HPDE6-E6E7 (cell line): ENCODE data around the gene AGBL3.

Source experiments
- DNase-seq: peaks from one replicate; pipeline ENCODE4 v3.0.0; 2011; ENCODE audit warnings: missing footprints; ENCODE audit errors: extremely low spot score

AGBL3 gene

GRCh38 chr7:134986363-134987251, at the start of gene AGBL3:
TSS of gene AGBL3 (plus strand) at chr7:134986508. CDS start at chr7:134987934, 1,426 bp downstream.
- peak; percentile 94 for DNase-seq

DNA sequence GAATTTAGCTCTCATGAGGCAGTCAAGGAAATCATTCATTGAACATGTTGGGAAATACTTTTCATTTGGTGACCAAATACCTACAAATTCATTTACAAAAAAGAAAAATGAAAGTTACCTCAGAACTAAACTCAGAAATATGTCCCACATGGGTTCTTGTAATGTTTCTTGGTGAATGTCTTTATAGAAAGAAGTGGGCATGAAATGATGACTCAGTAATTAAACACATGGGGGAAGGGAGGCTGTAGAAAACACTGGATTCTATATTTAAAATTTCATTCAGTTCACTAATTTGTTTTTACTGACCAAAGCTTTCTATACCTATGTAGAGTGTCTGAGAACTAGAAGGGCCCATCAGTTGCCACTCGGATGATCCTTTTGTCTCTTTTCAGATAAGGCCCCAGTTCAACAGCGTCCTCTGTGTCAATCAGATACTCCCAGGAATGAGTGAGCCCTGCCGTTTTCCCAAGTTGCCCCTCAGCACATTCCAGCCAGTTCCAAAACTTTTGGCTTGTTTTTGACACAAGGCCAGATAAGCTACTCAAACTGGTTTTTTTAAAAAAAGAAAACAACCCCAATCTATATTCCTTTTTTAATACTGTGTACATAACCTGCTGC, 49.3 kb upstream of the AGBL3 start:
- no peak for DNase-seq

- no peak for DNase-seq
Observed at GRCh38 chr7:134938141-134938540, 48.2 kb upstream of the AGBL3 start.

DNA sequence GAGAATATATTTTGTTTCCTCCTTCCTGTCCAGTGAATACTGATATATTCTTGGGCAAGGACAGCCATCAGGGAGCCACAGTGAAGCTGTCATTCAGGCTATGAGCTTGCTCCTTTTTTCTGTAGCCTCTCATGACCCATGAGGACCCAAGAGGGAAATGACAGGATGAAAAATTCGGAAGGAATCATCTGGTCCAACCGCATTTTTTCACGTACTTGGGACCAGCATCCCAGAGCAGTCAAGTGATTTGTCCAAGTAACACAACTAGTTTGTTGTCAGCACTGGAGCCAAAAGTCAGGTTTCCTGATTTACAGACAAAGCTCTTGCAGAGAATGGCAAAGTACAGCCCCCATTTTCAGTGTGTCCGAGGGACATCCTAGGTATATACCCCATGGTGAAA, 47.2 kb upstream of the AGBL3 start:
- DNase-seq = no peak

GRCh38 chr7:134940729-134941128, 45.6 kb upstream of the AGBL3 start:
- no peak for DNase-seq

GRCh38 chr7:134941185-134941900, 45.0 kb upstream of the AGBL3 start:
- DNase-seq = peak; percentile 64

- DNase-seq = no peak
Observed at GRCh38 chr7:134941952-134942351, 44.4 kb upstream of the AGBL3 start.

- no peak for DNase-seq
Observed at GRCh38 chr7:134942690-134943466, 43.4 kb upstream of the AGBL3 start.

DNA sequence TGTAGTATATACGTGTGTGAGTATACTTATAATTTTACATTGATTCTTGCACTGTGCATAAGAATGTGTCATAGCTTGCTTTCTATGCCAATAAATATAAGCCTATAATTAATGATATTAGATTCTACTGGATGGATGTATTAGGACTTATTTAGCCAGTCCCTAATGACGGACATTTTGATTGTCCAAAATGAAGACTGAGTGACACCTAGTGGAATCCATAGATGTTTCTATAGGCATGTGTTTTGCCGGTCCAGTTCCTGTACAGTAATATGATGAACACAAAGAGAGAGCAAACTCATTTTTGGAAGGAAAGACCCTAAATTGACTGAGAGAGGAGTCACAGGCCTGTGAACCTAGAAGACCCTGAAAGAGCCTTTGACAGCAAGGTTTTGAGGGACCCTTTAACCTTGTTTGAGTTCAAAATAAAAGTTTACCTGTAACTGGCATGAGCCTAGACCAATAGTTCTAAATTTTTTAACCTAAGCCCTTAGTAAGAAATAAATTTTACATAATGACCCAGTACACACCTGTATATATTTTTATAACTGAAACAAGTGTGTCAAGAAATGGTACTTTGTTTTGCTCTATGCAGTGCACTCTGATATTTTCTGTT, 42.4 kb upstream of the AGBL3 start:
- peak; percentile 10 for DNase-seq

GRCh38 chr7:134945691-134946090, 40.6 kb upstream of the AGBL3 start:
- DNase-seq = no peak

- DNase-seq = no peak
Observed at GRCh38 chr7:134946260-134946659, 40.0 kb upstream of the AGBL3 start.

GRCh38 chr7:134947329-134947728, 39.0 kb upstream of the AGBL3 start:
- no peak for DNase-seq

DNA sequence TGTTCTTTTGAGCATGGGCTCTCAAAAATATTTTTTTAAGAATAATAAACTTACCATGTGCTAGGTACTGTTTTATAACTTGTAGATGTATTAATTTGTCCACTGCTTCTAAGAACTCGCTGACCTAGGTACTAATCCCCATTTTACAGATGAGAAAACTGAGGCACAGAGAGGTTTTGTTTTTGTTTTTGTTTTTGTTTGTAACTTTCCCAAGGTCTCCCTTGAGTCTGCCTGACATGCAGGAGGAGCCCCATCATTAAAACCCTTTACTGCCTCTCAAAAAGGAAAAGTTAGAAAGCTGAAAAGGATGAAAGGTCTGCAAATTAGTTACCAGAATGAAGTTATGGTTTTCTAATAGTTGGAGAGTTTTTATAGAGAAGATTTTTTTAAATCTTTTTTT, 38.5 kb upstream of the AGBL3 start:
- DNase-seq = no peak

DNA sequence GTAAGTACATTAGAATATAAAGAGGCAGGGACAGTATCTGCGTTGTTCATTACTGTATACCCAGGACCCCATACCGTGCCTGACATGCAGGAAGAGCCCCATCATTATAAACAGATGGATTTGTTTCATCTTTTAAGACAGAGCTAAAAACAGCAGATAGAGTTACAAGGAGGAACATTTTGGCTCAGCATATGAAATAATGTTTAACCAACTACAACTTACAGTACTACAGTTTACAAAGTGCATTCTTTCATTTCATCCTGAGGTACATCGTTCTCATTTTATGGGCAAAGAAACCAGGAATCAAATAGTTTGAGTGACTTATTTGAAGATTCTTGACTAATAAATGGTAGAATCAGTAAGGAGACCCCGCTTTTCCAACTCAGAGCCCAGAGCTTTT, 38.1 kb upstream of the AGBL3 start:
- DNase-seq = no peak

DNA sequence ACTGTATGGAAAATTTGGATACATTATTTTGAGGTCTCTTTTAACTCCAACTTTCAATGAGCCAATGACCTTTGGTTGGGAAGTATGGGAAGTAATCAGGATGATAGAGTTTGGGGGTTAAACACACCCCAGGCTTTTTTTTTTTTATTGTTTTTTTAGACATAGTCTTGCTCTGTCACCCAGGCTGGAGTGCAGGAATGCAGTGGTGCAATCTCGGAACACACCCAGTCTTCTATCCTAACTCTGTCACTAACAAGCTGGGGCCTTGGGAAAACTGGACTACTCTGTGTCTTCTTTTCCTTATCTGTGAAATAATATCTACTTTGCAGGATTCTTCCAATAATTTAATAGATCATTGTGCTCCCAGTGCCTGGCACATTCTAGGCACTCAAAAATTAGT, 37.6 kb upstream of the AGBL3 start:
- no peak for DNase-seq

- DNase-seq = no peak
Observed at GRCh38 chr7:134949171-134949570, 37.1 kb upstream of the AGBL3 start.

DNA sequence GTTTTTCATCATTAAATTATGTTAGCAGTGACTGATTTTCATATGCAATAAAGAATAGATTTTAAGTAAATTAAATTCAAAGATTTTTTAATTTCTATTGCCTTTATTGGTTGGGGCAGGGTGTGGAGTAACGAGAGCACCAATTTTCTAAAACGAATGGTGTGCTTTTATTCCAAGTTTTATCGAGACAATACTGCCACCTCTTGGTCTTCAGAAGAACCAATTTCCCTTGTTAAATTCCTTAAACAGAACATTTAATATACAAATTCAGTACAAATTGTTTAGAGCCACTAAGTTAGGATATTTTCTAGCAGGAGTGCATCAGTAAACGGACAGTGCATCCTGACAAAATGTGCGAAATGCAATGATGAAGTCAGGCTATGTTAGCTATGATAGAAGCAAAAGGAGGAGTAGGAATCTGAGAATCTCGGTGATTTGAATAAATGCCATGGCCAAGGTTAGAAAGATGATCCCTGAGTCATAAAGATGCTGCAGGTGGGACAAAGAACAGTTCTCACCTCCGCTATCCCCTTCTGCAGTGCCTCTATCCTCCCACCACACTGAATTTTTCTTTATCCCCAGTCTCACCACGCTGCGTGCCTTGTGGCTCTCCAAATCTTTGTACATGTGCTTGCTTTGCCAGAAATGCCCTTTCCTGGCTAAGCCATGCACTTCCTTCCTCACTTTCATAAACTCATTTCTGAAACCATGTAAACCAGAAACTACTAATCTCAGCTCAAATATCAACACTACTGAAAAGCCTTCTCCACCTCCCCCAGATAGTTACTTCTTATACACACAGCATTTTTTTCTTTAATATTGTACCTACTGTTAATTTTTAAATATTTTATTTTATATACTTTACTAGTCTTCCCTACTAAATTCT, 31.9 kb upstream of the AGBL3 start:
- no peak for DNase-seq

DNA sequence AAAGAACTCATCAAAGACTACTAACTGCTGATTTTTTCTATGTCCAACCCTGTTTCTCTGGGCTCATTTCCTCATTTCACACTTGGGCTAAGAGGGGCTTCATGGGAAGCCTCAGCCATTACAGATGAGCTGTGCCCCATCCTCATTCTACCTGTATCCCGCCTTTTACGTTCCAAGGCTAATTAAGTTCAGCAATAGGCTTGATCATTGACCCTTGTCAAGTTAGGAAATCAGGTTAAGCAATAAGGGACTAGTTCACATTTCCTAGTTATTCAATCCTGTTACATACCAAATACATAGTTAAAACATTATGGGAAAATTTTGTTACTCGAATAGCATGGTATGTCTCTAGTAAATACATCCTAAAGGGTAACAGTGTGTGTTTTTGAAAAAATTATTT, 29.3 kb upstream of the AGBL3 start:
- DNase-seq = no peak

DNA sequence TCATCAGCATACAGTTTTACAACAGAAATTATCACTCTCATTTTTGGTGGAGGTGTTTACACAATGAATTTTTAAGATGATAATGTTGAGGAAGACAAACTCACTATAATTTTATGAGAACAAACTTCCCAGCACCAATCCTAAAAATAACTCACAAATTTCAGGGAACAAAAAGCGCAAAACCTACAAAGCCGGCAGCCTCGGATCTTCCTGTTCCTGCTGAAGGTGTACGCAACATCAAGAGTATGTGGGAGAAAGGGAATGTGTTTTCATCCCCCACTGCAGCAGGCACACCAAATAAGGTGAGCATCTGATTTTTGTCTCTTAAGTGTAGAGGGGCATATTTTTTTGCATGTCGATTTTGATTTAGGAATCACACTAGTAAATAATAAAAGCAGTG, 26.5 kb upstream of the AGBL3 start:
- DNase-seq = no peak

GRCh38 chr7:134962270-134962780, 24.0 kb upstream of the AGBL3 start:
- no peak for DNase-seq
